ENCODE results near the gene SPECC1L.
A peak's percentile ranks its signal among the peaks of the same experiment; 100 is the strongest.

The SPECC1L gene

DNA sequence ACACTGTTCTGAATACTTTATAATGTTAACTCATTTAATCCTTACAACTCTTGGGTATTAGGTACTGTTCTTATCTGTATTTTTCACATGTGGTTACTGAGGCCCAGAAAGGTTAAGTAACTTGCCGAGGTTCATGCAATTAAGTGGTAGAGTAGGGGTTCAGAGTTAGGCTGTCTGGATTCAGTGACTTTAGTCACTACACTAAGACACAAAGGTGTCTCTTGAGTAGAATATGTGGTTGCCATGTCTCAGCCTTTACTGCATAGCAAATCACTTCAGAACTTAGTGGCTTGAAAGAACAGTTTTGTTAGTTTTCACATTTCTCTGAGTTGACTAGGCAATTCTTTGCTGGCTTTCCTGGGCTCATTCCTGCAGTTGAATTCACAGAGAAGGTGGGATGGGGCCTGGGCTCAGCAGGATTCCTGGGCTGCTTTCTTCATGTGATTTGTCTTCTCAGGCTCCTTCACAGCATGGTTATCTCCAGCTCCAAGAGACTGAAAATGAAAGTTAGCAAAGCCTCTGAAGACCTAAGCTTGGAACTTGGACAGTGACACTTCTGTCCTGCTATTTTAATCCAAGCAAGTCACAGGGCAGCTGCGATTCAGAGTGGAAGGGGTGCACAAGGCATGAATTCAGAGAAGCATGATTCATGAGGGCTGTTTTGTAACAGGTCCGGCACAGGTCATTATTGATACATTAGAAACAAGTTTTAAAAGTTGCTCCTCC lies 68.3 kb downstream of the SPECC1L start:
- FAIRE-seq: peak; percentile 43
- DNase-seq (ENCODE audit: insufficient read length, low spot score): no peak
- TF ChIP-seq TAF1 (IDR thresholded peaks at IDR 0.05; ENCODE audit: low read depth, low read length) (no peak), POLR2AphosphoS5 (IDR thresholded peaks at IDR 0.05; ENCODE audit: low read depth, low read length) (no peak), POLR2A (IDR thresholded peaks at IDR 0.05; ENCODE audit: low read depth, low read length) (no peak), SPI1 (IDR thresholded peaks at IDR 0.05; ENCODE audit: low read depth, low read length) (no peak), PAX5 (IDR thresholded peaks at IDR 0.05; ENCODE audit: insufficient read depth, low read length, severe bottlenecking) (no peak), POU2F2 (IDR thresholded peaks at IDR 0.05; ENCODE audit: low read depth, low read length) (no peak)

- FAIRE-seq: no peak
- no peak for DNase-seq (ENCODE audit: insufficient read length, low spot score)
- TF ChIP-seq TAF1 (IDR thresholded peaks at IDR 0.05; ENCODE audit: low read depth, low read length) (no peak), PAX5 (IDR thresholded peaks at IDR 0.05; ENCODE audit: insufficient read depth, low read length, severe bottlenecking) (no peak), POU2F2 (IDR thresholded peaks at IDR 0.05; ENCODE audit: low read depth, low read length) (no peak), POLR2A (IDR thresholded peaks at IDR 0.05; ENCODE audit: low read depth, low read length) (no peak), POLR2AphosphoS5 (IDR thresholded peaks at IDR 0.05; ENCODE audit: low read depth, low read length) (no peak), SPI1 (IDR thresholded peaks at IDR 0.05; ENCODE audit: low read depth, low read length) (no peak)
Measured at GRCh38 chr22:24339452-24339747, 68.8 kb downstream of the SPECC1L start.

DNA sequence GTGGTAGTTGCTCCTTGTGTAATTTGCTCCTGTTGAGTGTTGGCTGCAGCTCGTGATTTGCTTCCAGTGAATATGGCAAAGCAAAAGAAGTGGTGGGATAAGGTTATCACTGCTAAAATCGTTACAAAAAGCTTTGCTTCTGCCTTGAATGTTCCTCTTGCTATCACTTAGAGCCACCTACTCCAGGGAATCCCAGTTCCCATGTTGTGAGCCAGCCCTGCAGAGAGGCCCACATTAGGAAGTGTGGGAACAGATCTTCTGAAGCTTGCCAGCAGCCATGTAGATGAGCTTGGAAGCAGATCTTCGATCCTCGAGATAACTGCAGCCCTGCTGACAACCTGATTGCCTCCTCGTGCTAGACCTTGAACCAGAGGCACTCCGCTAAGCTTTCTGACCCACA lies 71.0 kb downstream of the SPECC1L start:
- DNase-seq (ENCODE audit: insufficient read length, low spot score) (no peak), FAIRE-seq (peak; percentile 16)
- TF ChIP-seq PAX5 (IDR thresholded peaks at IDR 0.05; ENCODE audit: insufficient read depth, low read length, severe bottlenecking) (no peak), POLR2AphosphoS5 (IDR thresholded peaks at IDR 0.05; ENCODE audit: low read depth, low read length) (no peak), POU2F2 (IDR thresholded peaks at IDR 0.05; ENCODE audit: low read depth, low read length) (no peak), TAF1 (IDR thresholded peaks at IDR 0.05; ENCODE audit: low read depth, low read length) (no peak), SPI1 (IDR thresholded peaks at IDR 0.05; ENCODE audit: low read depth, low read length) (no peak), POLR2A (IDR thresholded peaks at IDR 0.05; ENCODE audit: low read depth, low read length) (no peak)

GRCh38 chr22:24350627-24351026 lies 80.0 kb downstream of the SPECC1L start:
- FAIRE-seq: no peak
- no peak for TF ChIP-seq POLR2A (IDR thresholded peaks at IDR 0.05; ENCODE audit: low read depth, low read length)
- no peak for TF ChIP-seq POU2F2 (IDR thresholded peaks at IDR 0.05; ENCODE audit: low read depth, low read length)
- TF ChIP-seq POLR2AphosphoS5 (IDR thresholded peaks at IDR 0.05; ENCODE audit: low read depth, low read length): no peak
- no peak for TF ChIP-seq SPI1 (IDR thresholded peaks at IDR 0.05; ENCODE audit: low read depth, low read length)
- no peak for TF ChIP-seq TAF1 (IDR thresholded peaks at IDR 0.05; ENCODE audit: low read depth, low read length)
- TF ChIP-seq PAX5 (IDR thresholded peaks at IDR 0.05; ENCODE audit: insufficient read depth, low read length, severe bottlenecking): no peak
- no peak for DNase-seq (ENCODE audit: insufficient read length, low spot score)

DNA sequence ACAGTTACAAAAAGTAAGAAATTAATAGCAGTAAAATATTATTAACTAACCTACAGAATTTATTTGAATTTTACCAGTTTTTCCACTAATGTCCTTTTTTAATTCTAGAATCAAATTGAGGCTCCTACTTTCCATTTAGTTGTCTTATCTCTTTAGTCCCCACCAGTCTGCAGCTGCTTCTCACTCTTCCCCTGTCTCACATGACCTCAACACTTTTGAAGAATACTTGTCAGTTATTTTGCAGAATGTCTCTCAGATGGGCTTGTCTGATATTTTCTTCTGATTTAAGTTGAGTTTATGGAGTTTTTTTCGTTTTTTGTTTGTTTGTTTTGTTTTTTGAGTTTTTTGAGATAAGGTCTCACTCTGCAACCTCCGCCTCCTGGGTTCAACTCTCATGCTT lies 82.5 kb downstream of the SPECC1L start:
- DNase-seq (ENCODE audit: insufficient read length, low spot score) (no peak), FAIRE-seq (no peak)
- TF ChIP-seq POLR2A (IDR thresholded peaks at IDR 0.05; ENCODE audit: low read depth, low read length): no peak
- no peak for TF ChIP-seq PAX5 (IDR thresholded peaks at IDR 0.05; ENCODE audit: insufficient read depth, low read length, severe bottlenecking)
- TF ChIP-seq SPI1 (IDR thresholded peaks at IDR 0.05; ENCODE audit: low read depth, low read length): no peak
- no peak for TF ChIP-seq POU2F2 (IDR thresholded peaks at IDR 0.05; ENCODE audit: low read depth, low read length)
- TF ChIP-seq TAF1 (IDR thresholded peaks at IDR 0.05; ENCODE audit: low read depth, low read length): no peak
- no peak for TF ChIP-seq POLR2AphosphoS5 (IDR thresholded peaks at IDR 0.05; ENCODE audit: low read depth, low read length)

GRCh38 chr22:24355574-24355973 lies 84.9 kb downstream of the SPECC1L start:
- TF ChIP-seq POLR2A (IDR thresholded peaks at IDR 0.05; ENCODE audit: low read depth, low read length) (no peak), PAX5 (IDR thresholded peaks at IDR 0.05; ENCODE audit: insufficient read depth, low read length, severe bottlenecking) (no peak), TAF1 (IDR thresholded peaks at IDR 0.05; ENCODE audit: low read depth, low read length) (no peak), POU2F2 (IDR thresholded peaks at IDR 0.05; ENCODE audit: low read depth, low read length) (no peak), SPI1 (IDR thresholded peaks at IDR 0.05; ENCODE audit: low read depth, low read length) (no peak), POLR2AphosphoS5 (IDR thresholded peaks at IDR 0.05; ENCODE audit: low read depth, low read length) (no peak)
- FAIRE-seq (no peak), DNase-seq (ENCODE audit: insufficient read length, low spot score) (no peak)

DNA sequence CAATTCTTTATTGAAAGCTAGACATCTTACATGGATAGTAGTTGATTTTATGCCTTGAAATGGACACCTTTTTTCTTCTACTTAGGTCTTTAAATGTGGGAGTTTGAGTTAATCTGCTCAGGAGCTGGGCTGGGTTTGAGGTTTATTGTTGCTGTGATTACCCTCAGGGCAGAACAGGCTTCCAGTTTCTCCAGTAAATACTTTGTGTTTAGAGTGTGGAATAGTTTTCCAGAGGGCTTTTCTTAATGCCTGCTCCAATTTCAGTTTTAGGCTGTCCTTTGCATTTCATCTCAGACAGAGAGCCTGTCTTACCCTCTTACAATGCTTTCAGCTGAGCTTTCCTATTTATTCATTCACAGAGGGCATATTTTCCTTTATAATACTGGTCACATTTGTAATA lies 86.9 kb downstream of the SPECC1L start:
- TF ChIP-seq PAX5 (IDR thresholded peaks at IDR 0.05; ENCODE audit: insufficient read depth, low read length, severe bottlenecking) (no peak), SPI1 (IDR thresholded peaks at IDR 0.05; ENCODE audit: low read depth, low read length) (no peak), POLR2A (IDR thresholded peaks at IDR 0.05; ENCODE audit: low read depth, low read length) (no peak), POLR2AphosphoS5 (IDR thresholded peaks at IDR 0.05; ENCODE audit: low read depth, low read length) (no peak), POU2F2 (IDR thresholded peaks at IDR 0.05; ENCODE audit: low read depth, low read length) (no peak), TAF1 (IDR thresholded peaks at IDR 0.05; ENCODE audit: low read depth, low read length) (no peak)
- DNase-seq (ENCODE audit: insufficient read length, low spot score) (no peak), FAIRE-seq (no peak)

GRCh38 chr22:24358105-24358836 lies 87.6 kb downstream of the SPECC1L start:
- TF ChIP-seq TAF1 (IDR thresholded peaks at IDR 0.05; ENCODE audit: low read depth, low read length) (no peak), SPI1 (IDR thresholded peaks at IDR 0.05; ENCODE audit: low read depth, low read length) (no peak), POLR2A (IDR thresholded peaks at IDR 0.05; ENCODE audit: low read depth, low read length) (no peak), PAX5 (IDR thresholded peaks at IDR 0.05; ENCODE audit: insufficient read depth, low read length, severe bottlenecking) (no peak), POLR2AphosphoS5 (IDR thresholded peaks at IDR 0.05; ENCODE audit: low read depth, low read length) (no peak), POU2F2 (IDR thresholded peaks at IDR 0.05; ENCODE audit: low read depth, low read length) (no peak)

GRCh38 chr22:24359452-24360120 lies 89.0 kb downstream of the SPECC1L start:
- no peak for DNase-seq (ENCODE audit: insufficient read length, low spot score)
- no peak for FAIRE-seq
- TF ChIP-seq POU2F2 (IDR thresholded peaks at IDR 0.05; ENCODE audit: low read depth, low read length) (no peak), POLR2AphosphoS5 (IDR thresholded peaks at IDR 0.05; ENCODE audit: low read depth, low read length) (no peak), SPI1 (IDR thresholded peaks at IDR 0.05; ENCODE audit: low read depth, low read length) (no peak), PAX5 (IDR thresholded peaks at IDR 0.05; ENCODE audit: insufficient read depth, low read length, severe bottlenecking) (no peak), POLR2A (IDR thresholded peaks at IDR 0.05; ENCODE audit: low read depth, low read length) (no peak), TAF1 (IDR thresholded peaks at IDR 0.05; ENCODE audit: low read depth, low read length) (no peak)

More at GRCh38 chr22:24358105-24358836, 87.6 kb downstream of the SPECC1L start:
- FAIRE-seq (no peak), DNase-seq (ENCODE audit: insufficient read length, low spot score) (no peak)
